HG02970 (cell line): ENCODE measurements around the gene IL18R1.
A peak's percentile ranks its signal among the peaks of the same experiment; 100 is the strongest.

Source experiments
- ATAC-seq: cut with Tn5 transposase; IDR thresholded peaks from one replicate; pipeline ENCODE4 v1.9.1; 2021; ENCODE audit warnings: mild to moderate bottlenecking, moderate library complexity, moderate number of reproducible peaks; ENCODE audit not compliant: unreplicated experiment, low FRiP score

IL18R1 gene

DNA sequence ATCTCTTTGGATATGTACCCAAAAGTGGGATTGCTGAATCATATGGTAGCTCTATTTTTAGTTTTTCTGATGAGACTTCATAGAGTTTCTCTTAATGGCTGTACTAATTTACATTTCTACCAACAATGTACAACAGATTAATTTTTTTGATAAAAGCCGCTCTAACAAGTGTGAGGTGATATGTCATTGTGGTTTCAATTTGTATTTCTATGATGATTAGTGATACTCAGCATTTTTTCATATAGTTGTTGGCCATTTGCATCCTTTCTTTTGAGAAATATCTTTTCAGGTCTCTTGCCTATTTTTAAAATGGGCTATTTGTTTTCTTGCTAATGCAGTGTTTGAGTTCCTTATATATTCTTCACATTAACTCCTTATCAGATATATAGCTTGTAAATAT, 71.7 kb downstream of the IL18R1 start:
- no peak for ATAC-seq

DNA sequence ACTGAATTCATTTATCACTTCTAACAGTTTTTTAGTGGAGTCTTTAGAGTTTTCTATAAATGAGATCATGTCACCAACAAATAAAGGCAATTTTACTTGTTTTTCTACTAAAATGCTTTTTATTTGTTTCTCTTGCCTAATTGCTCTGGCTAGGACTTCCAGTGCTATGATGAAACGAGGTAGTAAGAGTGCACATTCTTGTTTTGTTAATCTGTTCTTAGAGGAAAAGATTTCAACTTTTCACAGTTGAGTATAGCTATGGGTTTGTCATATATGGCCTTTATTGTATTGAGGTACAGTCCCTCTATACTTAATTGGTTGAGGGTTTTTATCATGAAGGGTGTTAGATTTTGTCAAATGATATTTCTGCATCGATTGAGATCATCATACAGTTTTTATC, 73.0 kb downstream of the IL18R1 start:
- no peak for ATAC-seq

DNA sequence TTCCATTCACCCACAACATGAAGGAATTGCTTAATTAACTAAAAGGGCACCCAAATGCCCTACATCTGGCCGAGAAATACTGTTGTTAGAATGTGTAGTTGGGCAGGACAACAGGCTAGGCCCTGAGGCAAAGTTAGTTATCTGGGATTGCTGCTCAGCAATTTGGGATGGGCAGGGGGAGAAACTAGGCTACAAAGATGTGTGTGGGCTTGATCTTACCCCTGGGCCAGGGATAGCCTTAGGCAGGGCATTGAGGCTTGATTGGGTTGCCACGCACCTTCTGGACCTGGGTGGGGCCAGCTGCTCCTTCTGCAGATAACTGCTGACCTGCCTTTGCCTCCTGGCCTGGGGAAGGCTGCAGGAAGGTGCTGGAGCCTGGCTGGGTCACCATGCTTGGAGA, 76.8 kb downstream of the IL18R1 start:
- ATAC-seq: no peak

DNA sequence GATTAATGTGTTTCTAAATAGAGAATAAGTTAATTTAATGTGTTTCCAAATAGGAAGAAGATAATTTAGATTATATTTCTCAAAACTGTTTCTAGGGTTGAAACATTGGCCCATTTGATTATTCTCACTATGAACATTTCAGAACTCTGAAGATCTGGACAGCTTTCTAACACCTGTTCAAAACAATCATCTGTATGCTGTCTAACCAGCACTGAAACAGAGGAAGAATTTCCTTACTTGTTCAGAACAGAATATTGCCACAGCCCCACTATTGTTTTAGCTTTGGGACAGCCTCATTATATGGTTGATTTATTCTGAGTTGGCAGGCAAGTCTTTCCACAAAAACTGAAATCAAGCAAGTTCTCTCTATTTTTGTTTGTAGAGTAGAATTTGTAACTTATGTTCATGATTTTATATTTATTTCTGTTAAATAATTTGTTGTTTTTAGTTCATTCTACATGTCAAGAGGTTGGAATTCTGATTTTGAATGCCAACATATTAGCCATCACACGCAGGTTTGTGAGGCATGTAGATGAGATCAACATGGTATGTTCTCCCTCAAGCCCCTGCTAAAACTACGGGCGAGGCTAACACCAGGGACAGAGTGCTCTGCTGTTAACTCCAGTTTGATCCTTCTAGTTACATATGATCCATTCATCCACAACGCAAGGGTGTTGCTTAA, 78.5 kb downstream of the IL18R1 start:
- no peak for ATAC-seq

DNA sequence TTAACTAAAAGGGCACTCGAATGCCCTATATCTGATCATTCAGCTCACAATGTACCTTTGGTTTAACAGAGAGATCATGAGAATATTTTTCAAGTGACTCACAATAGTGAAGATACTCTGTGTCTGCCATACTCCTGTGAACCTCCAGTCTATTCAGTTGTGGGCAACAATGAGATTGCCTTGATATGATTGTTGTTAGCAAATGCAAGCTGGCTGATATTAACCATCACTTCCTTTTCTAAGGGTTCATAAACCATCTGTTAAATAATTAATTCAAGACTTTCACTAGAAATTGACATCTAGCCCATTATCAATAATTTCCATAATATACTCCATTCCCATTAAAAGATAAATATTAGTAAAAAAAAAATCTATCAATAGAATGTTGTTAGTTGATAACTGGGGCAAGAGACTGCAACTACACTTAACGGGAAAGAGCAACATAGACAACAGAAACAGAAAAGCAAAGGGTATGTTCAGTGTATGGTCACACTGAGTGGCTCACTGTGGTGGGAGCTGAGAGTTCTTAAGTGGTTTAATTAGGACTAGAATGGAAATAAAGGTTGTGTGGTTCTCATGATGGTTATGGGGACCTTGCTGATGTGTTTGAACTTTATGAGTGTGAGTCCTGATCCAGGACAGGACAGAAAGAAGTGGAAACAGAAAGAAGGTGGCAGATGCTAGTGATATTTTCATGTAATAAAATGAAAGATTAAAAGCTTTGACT, 79.2 kb downstream of the IL18R1 start:
- no peak for ATAC-seq

DNA sequence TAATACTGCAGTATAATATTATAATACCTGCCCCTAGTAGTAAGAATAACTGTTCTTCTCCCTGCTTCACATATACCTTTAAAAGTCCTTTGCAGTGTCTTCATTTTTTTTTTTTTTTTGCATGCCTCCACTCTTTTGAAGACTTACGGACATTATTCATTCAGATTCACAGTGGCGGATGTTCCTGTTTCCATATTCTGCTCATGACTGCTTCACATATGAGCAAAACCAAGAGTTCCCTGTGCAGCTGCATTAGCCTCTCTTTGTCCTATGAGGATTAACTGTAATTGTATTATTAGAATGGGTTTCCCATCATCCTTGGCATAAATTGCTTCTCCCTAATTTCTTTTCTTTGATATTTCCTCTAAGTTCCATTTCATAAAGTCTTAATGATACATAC, 80.1 kb downstream of the IL18R1 start:
- no peak for ATAC-seq

DNA sequence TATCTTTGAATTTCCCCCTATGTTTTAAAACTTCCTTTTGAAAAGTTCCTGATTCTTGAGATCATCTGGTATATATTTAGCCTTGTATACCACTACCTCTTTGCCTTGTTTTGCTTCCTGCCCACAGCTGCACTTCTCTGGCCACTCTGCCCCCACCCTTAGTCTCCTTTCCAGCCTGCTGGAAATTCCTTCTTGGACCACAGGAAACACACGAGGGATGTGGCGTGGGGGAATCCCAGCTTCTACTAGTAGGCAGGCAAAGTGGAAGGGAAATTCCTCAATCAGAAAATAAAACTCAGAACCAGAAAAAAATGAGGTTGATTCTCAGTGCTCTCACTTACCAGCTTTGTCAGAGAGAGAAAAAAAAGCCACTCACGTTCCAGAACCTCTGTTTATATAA, 80.7 kb downstream of the IL18R1 start:
- ATAC-seq: no peak

DNA sequence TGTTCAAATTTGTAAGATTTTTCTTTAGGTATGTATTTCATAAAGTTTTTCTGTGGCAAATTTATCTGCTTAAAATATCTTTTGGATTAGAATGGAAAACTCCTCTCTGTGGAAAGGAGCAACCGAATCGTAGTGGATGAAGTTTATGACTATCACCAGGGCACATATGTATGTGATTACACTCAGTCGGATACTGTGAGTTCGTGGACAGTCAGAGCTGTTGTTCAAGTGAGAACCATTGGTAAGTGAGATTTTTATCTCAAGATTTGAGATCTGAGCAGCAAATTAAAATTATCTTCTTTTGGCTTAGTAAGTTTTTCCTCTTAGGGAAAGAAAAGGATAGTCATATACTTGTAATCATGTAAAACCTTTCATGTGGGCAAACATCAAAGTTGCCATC, 81.5 kb downstream of the IL18R1 start:
- no peak for ATAC-seq

DNA sequence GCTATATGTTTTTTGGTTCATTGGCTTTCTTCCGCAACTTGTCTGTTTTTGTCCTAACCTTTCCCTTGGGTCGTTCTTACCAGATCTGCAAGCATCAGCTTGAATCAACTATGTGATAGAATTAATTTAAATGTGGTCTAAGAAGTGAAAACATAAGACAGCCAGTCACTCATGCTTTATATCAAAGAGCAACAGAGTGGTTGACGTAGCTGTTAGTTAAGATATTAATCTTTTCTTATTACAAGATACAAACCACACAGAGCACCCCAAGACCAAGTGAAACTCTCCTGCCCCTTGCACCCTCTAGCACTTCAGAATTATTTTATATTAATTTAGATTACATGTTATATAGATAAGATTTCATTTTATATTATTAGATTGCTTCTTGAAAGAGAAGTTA, 82.5 kb downstream of the IL18R1 start:
- ATAC-seq: no peak

DNA sequence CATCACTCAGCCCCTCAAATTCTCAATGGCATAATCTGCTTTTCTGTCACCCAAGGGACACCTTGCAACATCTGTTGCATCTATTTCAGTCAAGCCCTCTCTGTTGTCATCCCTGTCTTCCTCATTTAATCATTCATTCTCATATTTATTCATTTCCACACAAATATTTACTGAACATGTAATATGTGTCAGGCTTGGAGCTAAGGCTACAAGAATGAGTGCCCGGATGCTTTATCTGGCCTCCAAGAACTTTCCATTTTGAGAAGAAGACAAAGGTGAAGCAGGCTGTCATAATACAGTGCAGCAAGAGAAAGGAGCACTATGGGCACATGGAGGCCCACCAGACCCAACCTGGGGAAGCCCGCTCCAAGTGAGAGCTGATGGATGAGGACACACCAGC, 83.0 kb downstream of the IL18R1 start:
- no peak for ATAC-seq

DNA sequence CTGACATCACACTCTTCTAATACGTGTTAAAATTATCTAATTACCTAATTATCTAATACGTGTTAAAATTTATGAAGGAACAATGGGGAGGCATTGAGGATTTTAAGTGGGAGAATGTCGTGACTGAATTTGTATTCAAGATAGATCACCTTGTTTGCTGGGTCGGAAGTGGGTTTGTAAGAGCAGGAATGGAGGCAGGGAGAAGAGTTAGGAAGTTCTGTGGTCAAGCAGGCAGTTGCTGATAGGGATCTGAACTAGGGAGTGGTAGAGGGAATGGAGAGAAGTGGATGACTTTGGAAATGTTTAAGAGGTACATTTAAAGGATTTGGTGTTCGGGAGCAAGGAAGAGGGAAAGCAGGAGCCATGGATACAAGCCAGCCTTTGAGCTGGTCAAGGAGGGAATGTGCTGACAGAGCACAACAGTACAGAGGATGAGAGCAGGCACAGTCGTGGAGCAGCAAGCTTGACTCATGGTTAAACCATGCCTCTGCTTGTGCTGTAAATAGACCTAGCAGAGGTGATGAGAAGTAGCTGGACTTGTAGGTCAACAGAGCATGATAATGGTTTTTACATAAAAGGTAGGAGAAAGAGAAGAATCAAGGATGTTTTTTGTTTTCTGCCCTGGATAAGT, 83.6 kb downstream of the IL18R1 start:
- no peak for ATAC-seq

DNA sequence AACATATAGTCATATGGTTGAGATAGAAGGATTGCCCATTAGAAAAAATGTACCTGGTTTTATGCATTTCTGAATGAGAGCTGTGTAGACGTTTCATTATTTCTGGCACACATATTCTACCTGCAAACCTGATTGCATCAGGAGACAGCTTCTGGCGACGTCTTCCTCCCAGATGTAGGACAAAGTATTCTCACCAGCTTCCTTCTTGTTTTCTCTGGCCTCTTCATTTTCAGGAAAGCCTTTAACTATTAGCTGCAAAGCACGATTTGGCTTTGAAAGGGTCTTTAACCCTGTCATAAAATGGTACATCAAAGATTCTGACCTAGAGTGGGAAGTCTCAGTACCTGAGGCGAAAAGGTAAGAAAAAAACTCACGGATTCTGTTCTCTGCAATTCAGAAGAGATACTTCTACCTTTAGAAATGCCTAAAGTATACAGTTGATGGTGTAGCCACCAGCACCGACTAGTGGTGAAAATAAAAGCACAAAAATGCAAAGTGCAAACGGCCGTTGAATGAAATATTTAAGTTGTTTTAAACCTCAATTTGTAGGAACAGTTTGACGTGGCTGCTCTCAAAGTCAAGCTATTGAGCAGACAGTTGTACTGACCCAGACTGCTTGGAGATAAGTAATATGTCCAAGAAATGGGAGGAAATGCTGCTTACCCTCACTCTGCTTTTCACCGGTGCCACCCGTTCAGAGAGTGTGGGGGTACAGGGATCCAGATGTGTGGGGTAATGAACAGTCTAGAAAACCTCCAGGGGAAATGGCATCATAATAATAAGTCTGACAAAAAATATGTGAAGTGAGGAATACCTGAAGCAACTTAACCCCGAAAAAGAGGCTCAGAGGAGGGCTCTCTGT, 87.6 kb downstream of the IL18R1 start:
- peak; percentile 70 for ATAC-seq

DNA sequence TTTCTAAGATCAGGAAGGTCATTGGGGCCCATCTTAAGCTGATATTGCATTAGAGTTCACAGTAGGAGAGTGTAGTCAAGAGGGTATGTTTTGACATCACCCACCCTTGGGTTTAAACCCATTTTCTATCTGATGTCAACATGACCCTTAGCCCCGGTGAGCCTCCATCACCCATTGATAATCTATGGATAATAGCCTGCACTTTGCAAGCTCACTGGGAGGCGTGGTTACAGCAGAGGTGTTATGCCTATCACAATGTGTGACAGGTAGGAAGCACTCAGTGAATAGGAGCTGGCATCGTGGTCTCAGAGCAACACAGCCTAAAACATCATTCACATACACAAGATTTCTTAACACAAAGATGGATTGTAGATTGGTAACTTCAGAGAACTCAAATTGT, 88.6 kb downstream of the IL18R1 start:
- no peak for ATAC-seq

DNA sequence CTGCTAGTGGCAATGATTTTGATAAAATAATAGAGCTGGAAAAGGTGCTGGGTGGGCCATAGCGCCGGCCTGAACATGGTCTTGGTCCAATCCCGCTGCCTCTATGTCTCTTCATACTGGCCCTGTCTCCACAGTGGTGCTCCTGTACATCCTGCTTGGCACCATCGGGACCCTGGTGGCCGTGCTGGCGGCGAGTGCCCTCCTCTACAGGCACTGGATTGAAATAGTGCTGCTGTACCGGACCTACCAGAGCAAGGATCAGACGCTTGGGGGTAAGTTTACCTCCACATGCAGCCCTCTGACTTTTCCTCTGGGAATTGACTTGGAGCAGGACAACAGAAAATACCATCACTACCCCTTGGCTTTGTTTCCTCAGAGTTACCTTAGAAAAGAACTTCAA, 91.3 kb downstream of the IL18R1 start:
- no peak for ATAC-seq
